ENCODE results near the gene CRISPLD2. TPM values are rescaled to one million over a fixed set of nuclear protein-coding genes. Genes with fewer than 3 reads are reported as not detected.

CRISPLD2 gene
- total RNA-seq, 1 donor from 2014 or later, result 3.3 TPM

- H3K27ac Mint-ChIP-seq (ENCODE audit: unreplicated experiment), result no peak overlapping the region
- no peaks in the 10 kb centered on the region for H3K9me3 Mint-ChIP-seq (ENCODE audit: unreplicated experiment)
Observed at GRCh38 chr16:84789431-84789830, 30.4 kb upstream of the CRISPLD2 start.

GRCh38 chr16:84790301-84790700 is 29.5 kb upstream of the CRISPLD2 start:
- H3K36me3 Mint-ChIP-seq (ENCODE audit: unreplicated experiment), result no peaks in the 10 kb centered on the region
- DNase-seq (ENCODE audit: extremely low spot score, unreplicated experiment), result no peak
- H3K4me1 Mint-ChIP-seq (ENCODE audit: unreplicated experiment), result peaks cover 36% of the 10 kb centered on the region
- H3K27me3 Mint-ChIP-seq (ENCODE audit: unreplicated experiment), result no peaks in the 10 kb centered on the region
- no peak overlapping the region for H3K4me3 Mint-ChIP-seq (ENCODE audit: unreplicated experiment)
- no peak for TF ChIP-seq CTCF (IDR thresholded peaks at IDR 0.05)
- no peaks in the 10 kb centered on the region for H3K9me3 Mint-ChIP-seq (ENCODE audit: unreplicated experiment)
- H3K27ac Mint-ChIP-seq (ENCODE audit: unreplicated experiment), result no peak overlapping the region

More at GRCh38 chr16:84789431-84789830, 30.4 kb upstream of the CRISPLD2 start:
- H3K4me1 Mint-ChIP-seq (ENCODE audit: unreplicated experiment), result peaks cover 36% of the 10 kb centered on the region
- no peak overlapping the region for H3K4me3 Mint-ChIP-seq (ENCODE audit: unreplicated experiment)
- DNase-seq (ENCODE audit: extremely low spot score, unreplicated experiment), result no peak
- no peak for TF ChIP-seq CTCF (IDR thresholded peaks at IDR 0.05)
- H3K27me3 Mint-ChIP-seq (ENCODE audit: unreplicated experiment), result no peaks in the 10 kb centered on the region
- H3K36me3 Mint-ChIP-seq (ENCODE audit: unreplicated experiment), result no peaks in the 10 kb centered on the region

GRCh38 chr16:84791088-84791487 is 28.7 kb upstream of the CRISPLD2 start:
- H3K27me3 Mint-ChIP-seq (ENCODE audit: unreplicated experiment), result no peaks in the 10 kb centered on the region
- H3K4me1 Mint-ChIP-seq (ENCODE audit: unreplicated experiment), result peaks cover 38% of the 10 kb centered on the region
- peak overlapping the region; percentile 37 for H3K27ac Mint-ChIP-seq (ENCODE audit: unreplicated experiment)
- DNase-seq (ENCODE audit: extremely low spot score, unreplicated experiment), result no peak
- no peak overlapping the region for H3K4me3 Mint-ChIP-seq (ENCODE audit: unreplicated experiment)
- H3K9me3 Mint-ChIP-seq (ENCODE audit: unreplicated experiment), result no peaks in the 10 kb centered on the region
- H3K36me3 Mint-ChIP-seq (ENCODE audit: unreplicated experiment), result no peaks in the 10 kb centered on the region
- no peak for TF ChIP-seq CTCF (IDR thresholded peaks at IDR 0.05)

GRCh38 chr16:84791501-84791900 is 28.3 kb upstream of the CRISPLD2 start:
- H3K4me3 Mint-ChIP-seq (ENCODE audit: unreplicated experiment), result no peak overlapping the region
- no peak for TF ChIP-seq CTCF (IDR thresholded peaks at IDR 0.05)
- no peaks in the 10 kb centered on the region for H3K9me3 Mint-ChIP-seq (ENCODE audit: unreplicated experiment)
- DNase-seq (ENCODE audit: extremely low spot score, unreplicated experiment), result no peak
- H3K27ac Mint-ChIP-seq (ENCODE audit: unreplicated experiment), result no peak overlapping the region
- H3K36me3 Mint-ChIP-seq (ENCODE audit: unreplicated experiment), result no peaks in the 10 kb centered on the region
- peaks cover 34% of the 10 kb centered on the region for H3K4me1 Mint-ChIP-seq (ENCODE audit: unreplicated experiment)
- H3K27me3 Mint-ChIP-seq (ENCODE audit: unreplicated experiment), result no peaks in the 10 kb centered on the region

GRCh38 chr16:84794186-84794585 is 25.6 kb upstream of the CRISPLD2 start:
- Mint-ChIP-seq H3K36me3 (ENCODE audit: unreplicated experiment) (no peaks in the 10 kb centered on the region), H3K9me3 (ENCODE audit: unreplicated experiment) (no peaks in the 10 kb centered on the region), H3K4me3 (ENCODE audit: unreplicated experiment) (no peak overlapping the region), H3K27ac (ENCODE audit: unreplicated experiment) (no peak overlapping the region), H3K27me3 (ENCODE audit: unreplicated experiment) (no peaks in the 10 kb centered on the region), H3K4me1 (ENCODE audit: unreplicated experiment) (peaks cover 24% of the 10 kb centered on the region)
- no peak for TF ChIP-seq CTCF (IDR thresholded peaks at IDR 0.05)
- no peak for DNase-seq (ENCODE audit: extremely low spot score, unreplicated experiment)

All from osteocyte (in vitro differentiated cells).